Retinal pigment epithelial cell (primary cell): ENCODE measurements around the gene AKAP13.

Experiments used
- DNase-seq: peaks from one replicate; pipeline ENCODE4 v3.0.0-alpha.2; 2010; ENCODE audit warnings: low read depth
- H3K4me3 ChIP-seq: 2 replicates; pipeline ENCODE4 v1.5.1; 2011; ENCODE audit warnings: mild to moderate bottlenecking, low read length, control low read depth, moderate library complexity
- TF ChIP-seq, protein P1 (sequence below): conservative IDR thresholded peaks from 2 replicates; pipeline ENCODE4 v1.5.1; 2011; ENCODE audit warnings: low read depth, low read length, control low read depth, inconsistent platforms

Gene AKAP13

DNA sequence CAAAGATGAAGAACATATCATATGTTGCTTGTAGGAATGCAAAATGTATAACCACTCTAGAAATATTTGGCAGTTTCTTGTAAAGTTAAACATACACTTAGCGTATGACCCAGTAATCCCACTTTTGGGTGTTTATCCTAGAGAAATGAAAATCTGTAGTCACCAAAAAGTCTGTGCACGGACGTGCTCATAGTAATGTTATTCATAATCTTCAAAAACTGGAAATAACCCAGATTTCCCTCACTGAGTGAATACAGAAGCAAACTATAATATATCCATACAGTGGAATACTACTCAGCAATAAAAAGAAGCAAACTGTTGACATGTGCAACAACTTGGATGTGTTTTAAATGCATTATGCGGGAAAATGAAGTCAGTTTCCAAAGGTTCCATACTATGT lies 155.9 kb downstream of the AKAP13 start:
- no peak overlapping the region for H3K4me3 ChIP-seq
- TF ChIP-seq, protein P1, sequence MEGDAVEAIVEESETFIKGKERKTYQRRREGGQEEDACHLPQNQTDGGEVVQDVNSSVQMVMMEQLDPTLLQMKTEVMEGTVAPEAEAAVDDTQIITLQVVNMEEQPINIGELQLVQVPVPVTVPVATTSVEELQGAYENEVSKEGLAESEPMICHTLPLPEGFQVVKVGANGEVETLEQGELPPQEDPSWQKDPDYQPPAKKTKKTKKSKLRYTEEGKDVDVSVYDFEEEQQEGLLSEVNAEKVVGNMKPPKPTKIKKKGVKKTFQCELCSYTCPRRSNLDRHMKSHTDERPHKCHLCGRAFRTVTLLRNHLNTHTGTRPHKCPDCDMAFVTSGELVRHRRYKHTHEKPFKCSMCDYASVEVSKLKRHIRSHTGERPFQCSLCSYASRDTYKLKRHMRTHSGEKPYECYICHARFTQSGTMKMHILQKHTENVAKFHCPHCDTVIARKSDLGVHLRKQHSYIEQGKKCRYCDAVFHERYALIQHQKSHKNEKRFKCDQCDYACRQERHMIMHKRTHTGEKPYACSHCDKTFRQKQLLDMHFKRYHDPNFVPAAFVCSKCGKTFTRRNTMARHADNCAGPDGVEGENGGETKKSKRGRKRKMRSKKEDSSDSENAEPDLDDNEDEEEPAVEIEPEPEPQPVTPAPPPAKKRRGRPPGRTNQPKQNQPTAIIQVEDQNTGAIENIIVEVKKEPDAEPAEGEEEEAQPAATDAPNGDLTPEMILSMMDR: no peak

DNA sequence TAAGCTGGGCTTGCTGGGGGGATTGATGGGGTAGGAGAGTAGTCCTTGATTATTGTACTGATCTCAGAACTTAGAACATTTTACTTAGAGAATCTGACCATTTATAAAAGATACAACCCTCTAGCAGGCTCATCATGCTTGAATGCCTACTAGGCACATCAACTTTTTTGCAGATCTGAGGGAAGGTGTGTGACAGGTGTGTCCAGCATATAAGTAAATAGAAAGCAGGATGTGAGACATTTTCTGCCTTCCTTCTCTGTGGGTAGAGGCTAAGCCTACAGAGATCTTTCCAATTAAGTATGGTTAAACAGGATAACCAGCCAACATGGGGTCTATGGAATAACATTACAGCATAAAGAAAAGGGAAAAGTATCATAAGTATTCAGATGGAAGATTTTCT lies 159.1 kb downstream of the AKAP13 start:
- DNase-seq: no peak
- TF ChIP-seq, protein P1: no peak
- H3K4me3 ChIP-seq: no peak overlapping the region

More for the DNA sequence above, 155.9 kb downstream of the AKAP13 start:
- DNase-seq: no peak

DNA sequence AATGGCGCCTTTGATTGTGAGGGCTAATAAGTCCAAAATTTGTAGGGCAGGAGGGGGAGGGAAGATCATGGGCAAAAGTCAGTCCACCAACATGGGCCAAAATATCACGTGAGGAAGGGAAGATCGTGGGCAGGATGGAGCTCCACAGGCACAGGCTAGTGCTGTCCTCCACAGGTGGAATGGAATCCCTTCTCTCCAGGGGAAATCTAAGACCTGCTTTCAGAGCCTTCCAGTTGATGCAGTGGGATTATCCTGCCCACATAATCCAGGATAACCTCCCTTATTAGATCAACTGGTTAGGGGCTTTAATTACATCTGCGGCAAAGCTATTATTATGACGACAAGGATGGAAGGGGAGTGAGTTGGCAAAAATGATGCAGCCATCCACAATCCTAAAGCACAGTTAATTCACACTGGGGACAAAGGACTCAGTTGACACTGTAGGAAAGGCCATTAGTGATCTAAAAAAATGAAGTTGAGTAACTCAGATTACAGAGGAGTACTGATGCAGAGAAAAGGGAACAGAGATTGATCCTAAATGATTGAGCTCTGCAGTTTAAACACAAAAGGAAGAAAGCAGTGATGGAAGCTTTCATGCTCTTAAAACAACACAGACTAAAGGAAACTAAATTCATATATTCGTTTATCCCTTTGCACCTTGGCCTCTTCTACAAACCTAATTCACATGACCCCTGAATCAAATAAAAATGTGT lies 159.8 kb downstream of the AKAP13 start:
- TF ChIP-seq, protein P1: no peak
- DNase-seq: no peak
- no peak overlapping the region for H3K4me3 ChIP-seq

DNA sequence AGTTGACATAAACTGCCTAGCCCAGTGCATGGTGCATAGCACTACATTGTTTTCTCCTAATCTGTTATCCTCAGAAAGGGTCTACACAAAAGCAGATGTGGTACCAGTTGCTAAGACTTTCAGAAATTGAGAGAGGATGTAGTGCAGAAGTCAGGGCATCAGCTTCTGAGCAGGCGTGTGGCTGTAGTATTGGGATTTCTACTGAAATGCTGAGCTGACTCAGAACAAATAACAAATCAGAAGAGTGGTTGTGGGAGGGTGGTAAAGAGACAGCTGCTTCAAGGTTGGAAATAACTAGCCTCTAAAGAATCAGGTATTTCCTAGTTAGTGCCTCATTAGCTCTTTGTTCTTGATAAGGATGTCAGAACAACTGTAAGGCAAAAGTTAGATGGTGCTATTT lies 161.3 kb downstream of the AKAP13 start:
- TF ChIP-seq, protein P1: no peak
- no peak overlapping the region for H3K4me3 ChIP-seq
- DNase-seq: no peak

DNA sequence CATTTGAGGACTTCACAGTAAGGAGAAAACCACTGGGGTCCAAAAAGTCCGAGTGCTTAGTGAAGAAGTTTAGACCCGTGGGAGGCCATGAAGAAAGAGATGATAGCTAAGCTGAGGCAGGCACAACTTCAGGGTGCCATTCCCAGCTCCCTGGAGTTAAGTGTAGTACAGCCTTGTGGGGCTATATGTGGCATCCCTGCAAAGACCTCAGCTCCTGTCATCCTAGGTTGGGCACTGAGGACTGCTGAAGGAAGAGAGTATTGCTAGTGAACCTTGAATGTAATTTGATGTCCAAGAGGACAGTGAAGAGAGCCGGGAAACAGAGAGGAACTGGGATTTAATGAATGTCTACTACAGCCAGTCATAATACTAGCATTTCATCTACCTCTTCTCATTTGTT lies 162.1 kb downstream of the AKAP13 start:
- no peak for DNase-seq
- TF ChIP-seq, protein P1: no peak
- H3K4me3 ChIP-seq: no peak overlapping the region

DNA sequence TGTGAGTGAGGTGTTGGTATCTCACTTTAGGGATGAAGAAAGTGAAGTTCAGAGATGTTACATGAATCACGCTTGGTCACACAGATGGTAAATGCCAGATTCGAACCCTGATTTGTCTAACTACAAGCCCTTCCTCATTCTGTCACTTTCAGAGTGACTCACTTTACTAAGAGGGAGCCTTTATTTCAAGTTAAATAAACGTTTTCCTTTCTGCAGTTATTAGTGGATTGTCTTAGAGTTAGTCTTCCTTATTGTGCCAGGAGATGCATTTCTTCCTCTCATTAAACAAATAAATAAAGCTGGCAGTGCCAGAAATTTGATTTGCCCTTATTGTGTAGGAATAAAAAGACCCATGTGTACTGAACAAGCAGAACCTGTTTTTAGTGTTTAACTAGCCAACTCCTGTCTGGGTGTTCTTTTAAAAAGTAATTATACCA lies 162.5 kb downstream of the AKAP13 start:
- DNase-seq: no peak
- H3K4me3 ChIP-seq: no peak overlapping the region
- TF ChIP-seq, protein P1: no peak

DNA sequence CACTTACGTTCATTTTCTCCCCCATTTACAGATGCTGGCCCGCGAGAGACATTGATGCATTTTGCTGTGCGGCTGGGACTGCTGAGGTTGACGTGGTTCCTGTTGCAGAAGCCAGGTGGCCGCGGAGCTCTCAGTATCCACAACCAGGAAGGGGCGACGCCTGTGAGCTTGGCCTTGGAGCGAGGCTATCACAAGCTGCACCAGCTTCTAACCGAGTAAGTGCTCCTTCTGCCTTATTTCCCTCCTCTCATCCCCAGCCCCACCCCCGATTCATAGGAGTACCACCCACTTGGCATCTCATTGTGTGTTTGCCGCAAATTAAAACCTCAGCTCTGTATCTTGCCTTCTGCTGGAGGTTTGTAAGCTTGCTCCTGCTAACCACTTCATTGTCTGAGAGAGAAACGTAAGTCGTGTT lies 163.3 kb downstream of the AKAP13 start:
- TF ChIP-seq, protein P1: no peak
- H3K4me3 ChIP-seq: no peak overlapping the region
- no peak for DNase-seq
